ENCODE measurements around the gene FCF1. TPM values are rescaled to one million over a fixed set of nuclear protein-coding genes. Genes with fewer than 3 reads are reported as not detected.

Gene FCF1
- total and polyA plus RNA-seq, 9 of the 15 experiments (the other 6 are each of a cell fraction or from before 2014, with no cell fraction given): 6.8 to 91.9 (median 40.0) TPM

- intact Hi-C loops (cut with micrococcal nuclease) (no loop called here), in situ Hi-C loops (cut with MboI) (no loop called here)
- ATAC-seq (no peak), FAIRE-seq (no peak), DNase-seq (ENCODE audit: extremely low read depth in 1 of 4, low spot score in 3 of 4) (no peak)
- 70% methylated on average over 1 of the region's 1 CpG for WGBS (ENCODE audit: insufficient coverage, low coverage, missing lambda C conversion rate)
- Histone ChIP-seq H3K4me2 (ENCODE audit: insufficient read depth, low read length) (no peak overlapping the region), H3K36me3 (ENCODE audit: control insufficient read depth, insufficient read depth, low read length) (peaks cover 76% of the 10 kb centered on the region), H3K4me1 (replicated peaks in 1 of 2; ENCODE audit: control insufficient read depth in 2 of 2, insufficient read depth in 2 of 2, low read length in 2 of 2) (no peaks in the 10 kb centered on the region), H3K9ac (ENCODE audit: insufficient read depth in 1 of 2, low read depth in 2 of 2, low read length in 2 of 2) (no peak overlapping the region), H4K20me1 (replicated peaks; ENCODE audit: control insufficient read depth, insufficient read depth, low read length) (no peaks in the 10 kb centered on the region), H3K4me3 (no peak overlapping the region), H3K27ac (ENCODE audit: extremely low read depth, low read depth, low read length) (no peak overlapping the region), H3K9me1 (ENCODE audit: control insufficient read depth, insufficient read depth, low read length) (no peaks in the 10 kb centered on the region), H3K79me2 (ENCODE audit: control insufficient read depth, insufficient read depth, low read length) (no peaks in the 10 kb centered on the region), H3K27me3 (ENCODE audit: control insufficient read depth in 2 of 2, insufficient read depth in 2 of 2, low read length in 2 of 2) (no peaks in the 10 kb centered on the region), H3K9me3 (replicated peaks; ENCODE audit: control insufficient read depth, insufficient read depth, low read depth, low read length) (no peaks in the 10 kb centered on the region), H2AFZ (ENCODE audit: low read depth, low read length) (no peak overlapping the region)
- BruUV-seq (replicated peaks): no TSS peak
- POLR2A ChIA-PET: no interaction called here
- CTCF ChIA-PET (ENCODE audit: low intra/inter-chr PET ratio): no interaction called here
- TF ChIP-seq NFIC (IDR thresholded peaks at IDR 0.05): no peak
- no peak for TF ChIP-seq FIP1L1 (IDR thresholded peaks at IDR 0.05; ENCODE audit: low read depth, low read length, poor library complexity, severe bottlenecking)
- TF ChIP-seq, protein P1, sequence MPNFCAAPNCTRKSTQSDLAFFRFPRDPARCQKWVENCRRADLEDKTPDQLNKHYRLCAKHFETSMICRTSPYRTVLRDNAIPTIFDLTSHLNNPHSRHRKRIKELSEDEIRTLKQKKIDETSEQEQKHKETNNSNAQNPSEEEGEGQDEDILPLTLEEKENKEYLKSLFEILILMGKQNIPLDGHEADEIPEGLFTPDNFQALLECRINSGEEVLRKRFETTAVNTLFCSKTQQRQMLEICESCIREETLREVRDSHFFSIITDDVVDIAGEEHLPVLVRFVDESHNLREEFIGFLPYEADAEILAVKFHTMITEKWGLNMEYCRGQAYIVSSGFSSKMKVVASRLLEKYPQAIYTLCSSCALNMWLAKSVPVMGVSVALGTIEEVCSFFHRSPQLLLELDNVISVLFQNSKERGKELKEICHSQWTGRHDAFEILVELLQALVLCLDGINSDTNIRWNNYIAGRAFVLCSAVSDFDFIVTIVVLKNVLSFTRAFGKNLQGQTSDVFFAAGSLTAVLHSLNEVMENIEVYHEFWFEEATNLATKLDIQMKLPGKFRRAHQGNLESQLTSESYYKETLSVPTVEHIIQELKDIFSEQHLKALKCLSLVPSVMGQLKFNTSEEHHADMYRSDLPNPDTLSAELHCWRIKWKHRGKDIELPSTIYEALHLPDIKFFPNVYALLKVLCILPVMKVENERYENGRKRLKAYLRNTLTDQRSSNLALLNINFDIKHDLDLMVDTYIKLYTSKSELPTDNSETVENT (CRISPR knock-in tag; IDR thresholded peaks at IDR 0.05): no peak
- TF ChIP-seq FOXJ3 (CRISPR knock-in tag; IDR thresholded peaks at IDR 0.05): no peak
- TF ChIP-seq ARHGAP35 (IDR thresholded peaks at IDR 0.05; ENCODE audit: partially characterized antibody): no peak
- TF ChIP-seq DMBX1 (CRISPR knock-in tag; IDR thresholded peaks at IDR 0.05; ENCODE audit: borderline replicate concordance): no peak
- TF ChIP-seq NR2F6 (CRISPR knock-in tag; IDR thresholded peaks at IDR 0.05): no peak
- TF ChIP-seq CHD1 (IDR thresholded peaks at IDR 0.05; ENCODE audit: low read length): no peak
- no peak for TF ChIP-seq RBBP5 (IDR thresholded peaks at IDR 0.05; ENCODE audit: borderline replicate concordance, insufficient read depth, low read length, poor library complexity, severe bottlenecking)
- no peak for TF ChIP-seq KDM4B (IDR thresholded peaks at IDR 0.05; ENCODE audit: borderline replicate concordance in 2 of 2, low read depth in 1 of 2)
- TF ChIP-seq, protein P2, sequence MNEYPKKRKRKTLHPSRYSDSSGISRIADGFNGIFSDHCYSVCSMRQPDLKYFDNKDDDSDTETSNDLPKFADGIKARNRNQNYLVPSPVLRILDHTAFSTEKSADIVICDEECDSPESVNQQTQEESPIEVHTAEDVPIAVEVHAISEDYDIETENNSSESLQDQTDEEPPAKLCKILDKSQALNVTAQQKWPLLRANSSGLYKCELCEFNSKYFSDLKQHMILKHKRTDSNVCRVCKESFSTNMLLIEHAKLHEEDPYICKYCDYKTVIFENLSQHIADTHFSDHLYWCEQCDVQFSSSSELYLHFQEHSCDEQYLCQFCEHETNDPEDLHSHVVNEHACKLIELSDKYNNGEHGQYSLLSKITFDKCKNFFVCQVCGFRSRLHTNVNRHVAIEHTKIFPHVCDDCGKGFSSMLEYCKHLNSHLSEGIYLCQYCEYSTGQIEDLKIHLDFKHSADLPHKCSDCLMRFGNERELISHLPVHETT (CRISPR knock-in tag; conservative IDR thresholded peaks at IDR 0.05 in 1 of 2, IDR thresholded peaks at IDR 0.05 in 1 of 2): no peak
- TF ChIP-seq BRF1 (IDR thresholded peaks at IDR 0.05; ENCODE audit: borderline replicate concordance, extremely low read depth, insufficient read length): no peak
Observed at GRCh38 chr14:74669256-74669655, 43.7 kb upstream of the FCF1 start.
